Measurements from ENCODE around the gene RPS28.

The RPS28 gene

DNA sequence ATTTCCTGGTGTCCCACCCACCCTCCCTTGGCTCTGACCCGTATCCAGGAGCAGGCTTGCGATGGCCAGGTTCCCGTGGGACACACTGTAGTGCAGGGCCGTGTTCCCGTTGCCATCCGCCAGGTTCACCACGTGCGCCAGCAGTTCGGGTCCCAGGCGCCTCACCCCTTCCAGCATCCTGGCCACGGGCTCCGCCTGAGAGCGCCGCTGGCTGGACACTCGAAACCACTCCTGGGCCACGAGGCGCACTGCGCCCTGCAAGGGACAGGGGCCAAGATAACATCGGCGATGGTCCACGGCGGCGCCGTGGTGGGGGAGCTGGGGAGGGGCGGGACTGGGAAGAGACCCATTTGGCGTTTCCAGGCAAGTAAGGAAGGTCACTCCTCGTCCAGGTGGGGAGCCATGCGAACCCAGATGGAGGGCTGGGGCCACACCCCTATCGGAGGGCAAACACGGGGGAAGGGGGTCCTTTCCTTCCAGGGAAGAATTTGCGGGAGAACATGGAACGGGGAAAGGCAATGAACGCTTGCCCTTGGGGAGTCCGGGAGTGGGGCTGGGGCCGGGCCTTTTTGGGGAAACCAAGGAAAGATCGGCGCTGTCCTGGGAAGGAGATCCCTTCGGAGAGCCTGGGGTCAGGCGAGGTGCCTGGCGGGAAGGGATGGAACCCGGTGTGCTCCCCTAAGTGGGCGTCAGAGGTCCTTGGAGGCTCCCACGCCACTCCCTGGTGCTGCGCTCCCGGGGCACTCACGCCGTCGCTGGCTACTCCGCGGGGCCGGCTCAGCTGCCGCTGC is 11.9 kb downstream of the RPS28 start:
- no peak overlapping the region for H3K4me3 ChIP-seq (ENCODE audit: low read depth, low read length)
- no peak for DNase-seq (ENCODE audit: low read depth)
- no peak for TF ChIP-seq CTCF (IDR thresholded peaks at IDR 0.05; ENCODE audit: low read depth, low read length, missing control alignments)

DNA sequence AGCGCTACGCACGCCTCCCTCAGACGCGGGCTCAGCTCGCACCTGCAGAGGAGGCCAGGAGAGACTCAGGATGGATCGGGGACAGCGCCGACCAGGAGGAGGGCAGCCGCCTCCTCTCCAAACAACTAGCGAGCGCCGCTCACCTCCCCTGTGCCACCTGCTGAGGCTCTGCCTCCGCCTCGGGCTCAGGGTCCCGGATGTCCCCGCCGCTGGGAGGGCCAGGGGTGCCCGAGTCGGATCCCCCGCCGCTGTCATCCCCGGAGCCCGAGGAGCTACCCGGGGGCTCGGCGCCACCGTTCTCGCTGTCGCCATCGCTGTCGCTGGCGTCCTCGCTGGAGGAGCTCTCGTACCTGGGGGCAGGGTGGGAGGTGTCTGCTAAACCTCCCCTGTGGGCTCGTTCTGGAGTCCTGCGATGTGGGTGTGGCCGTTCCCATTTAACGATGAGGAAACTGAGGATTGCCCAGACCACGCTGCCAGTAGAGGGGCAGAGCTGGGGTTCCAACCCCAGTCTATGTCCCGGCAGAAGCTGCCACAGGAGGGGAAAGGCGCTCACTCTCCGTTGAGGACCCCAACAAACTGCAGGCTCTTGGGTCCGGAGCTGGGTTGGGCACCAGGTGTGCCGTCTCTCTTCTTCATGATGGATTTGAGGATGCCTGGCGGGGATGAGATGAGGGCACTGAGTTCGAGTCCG is 12.6 kb downstream of the RPS28 start:
- DNase-seq (ENCODE audit: low read depth), result no peak
- TF ChIP-seq CTCF (IDR thresholded peaks at IDR 0.05; ENCODE audit: low read depth, low read length, missing control alignments), result no peak

DNA sequence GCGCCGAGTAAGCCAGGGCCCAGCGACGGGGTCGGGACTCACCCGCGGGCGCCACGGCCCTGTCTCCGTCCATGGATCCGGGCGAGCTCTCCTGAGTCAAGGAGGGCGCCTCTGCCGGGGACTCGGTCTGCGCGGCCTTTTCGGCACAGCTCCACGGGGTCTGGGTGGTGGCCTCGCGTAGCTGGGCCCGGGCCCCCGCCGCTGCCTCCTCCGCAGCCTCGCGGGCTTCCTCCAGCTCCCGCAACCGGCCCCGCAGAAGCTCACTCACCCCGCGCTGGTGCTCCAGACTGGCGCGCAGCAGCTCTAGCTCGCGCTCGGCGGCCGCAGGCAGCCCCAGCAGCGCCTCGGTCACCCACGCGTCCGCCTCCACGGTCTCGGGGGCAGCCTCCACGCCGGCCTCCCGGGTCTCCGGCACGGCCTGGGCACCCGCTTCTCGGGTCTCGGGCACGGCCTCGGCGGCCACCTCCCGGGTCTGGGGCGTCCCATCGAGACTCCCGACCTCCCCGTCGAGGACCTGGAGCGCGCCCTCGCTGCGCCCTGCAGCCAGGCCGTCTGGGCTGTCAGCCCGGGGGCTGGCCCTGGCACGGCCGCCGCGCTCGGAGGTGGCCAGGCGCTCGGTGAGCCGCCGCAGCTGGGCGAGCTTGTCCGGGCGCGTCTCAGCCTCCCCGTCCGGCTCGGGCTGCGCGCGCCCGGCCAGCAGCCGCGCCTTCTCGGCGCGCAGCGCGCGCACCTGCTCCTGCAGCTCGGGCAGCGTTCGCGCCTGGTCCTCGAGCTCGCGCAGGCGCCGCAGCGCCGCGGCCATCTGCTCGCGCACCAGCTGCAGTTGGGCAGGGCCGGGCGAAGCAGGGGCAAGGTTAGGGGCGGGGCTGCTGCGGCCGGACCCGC is 13.4 kb downstream of the RPS28 start:
- peak overlapping the region; percentile 36; the same call in 1 of the 2 replicates for H3K4me3 ChIP-seq (ENCODE audit: low read depth, low read length)
- DNase-seq (ENCODE audit: low read depth), result no peak
- TF ChIP-seq CTCF (IDR thresholded peaks at IDR 0.05; ENCODE audit: low read depth, low read length, missing control alignments), result no peak

More for the DNA sequence above, 12.6 kb downstream of the RPS28 start:
- H3K4me3 ChIP-seq (ENCODE audit: low read depth, low read length), result no peak overlapping the region

DNA sequence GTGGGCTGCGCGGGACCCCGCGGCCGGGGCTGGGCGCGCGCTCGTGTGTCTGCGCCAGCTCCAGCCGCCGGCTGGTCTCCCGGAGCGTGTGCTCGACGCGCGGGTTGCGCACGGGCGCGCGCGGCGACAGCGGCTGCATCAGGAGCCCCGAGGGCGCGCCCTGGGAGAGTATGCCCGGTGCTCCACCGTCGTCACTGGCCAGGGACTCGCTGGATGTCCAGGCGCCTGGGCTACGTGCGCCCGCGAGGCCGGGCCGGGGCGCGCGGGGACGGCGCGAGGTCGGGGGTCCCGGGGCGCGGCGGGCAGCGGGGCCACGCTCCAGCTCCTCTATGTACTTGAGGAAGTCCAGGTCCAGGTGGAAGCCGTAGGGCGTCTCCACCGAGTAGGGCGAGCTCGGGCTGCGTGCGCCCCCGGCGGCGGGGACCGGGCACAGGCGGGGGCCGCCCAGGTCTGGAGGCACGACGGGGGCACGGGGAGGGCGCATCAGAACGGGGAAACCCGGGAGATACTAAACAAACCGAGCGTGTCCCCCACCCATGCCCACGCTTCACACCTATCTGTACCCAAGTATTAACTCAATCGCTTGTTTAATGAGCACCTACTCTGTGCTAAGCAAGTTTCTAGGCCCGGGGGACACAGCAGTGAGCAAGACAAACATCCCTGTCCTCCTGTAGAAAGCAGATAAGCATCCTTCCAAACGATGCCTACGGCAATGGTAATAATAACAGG is 14.2 kb downstream of the RPS28 start:
- H3K4me3 ChIP-seq (ENCODE audit: low read depth, low read length), result peak overlapping the region; percentile 36; the same call in 1 of the 2 replicates
- no peak for DNase-seq (ENCODE audit: low read depth)
- TF ChIP-seq CTCF (IDR thresholded peaks at IDR 0.05; ENCODE audit: low read depth, low read length, missing control alignments), result peak; percentile 39

DNA sequence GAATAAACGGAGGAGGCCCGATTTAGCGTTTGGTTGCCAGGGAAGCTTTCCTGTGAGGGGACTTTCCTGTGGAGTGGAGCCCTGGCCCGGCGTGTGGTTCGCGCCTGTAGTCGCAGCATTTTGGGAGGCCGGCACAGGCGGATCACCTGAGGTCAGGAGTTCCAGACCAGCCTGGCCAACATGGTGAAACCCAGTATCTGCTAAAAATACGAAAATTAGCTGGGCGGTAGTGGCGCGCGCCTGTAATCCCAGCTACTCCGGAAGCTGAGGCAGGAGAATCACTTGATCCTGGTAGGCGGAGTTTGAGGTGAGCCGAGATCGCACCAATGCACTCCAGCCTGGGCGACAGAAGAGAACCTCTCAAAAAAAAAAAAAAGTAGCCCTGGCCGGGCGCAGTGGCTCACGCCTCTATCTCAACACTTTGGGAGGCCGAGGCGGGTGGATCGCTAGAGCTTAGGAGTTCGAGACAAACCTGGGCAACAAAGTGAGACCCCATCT is 14.8 kb downstream of the RPS28 start:
- DNase-seq (ENCODE audit: low read depth), result no peak
- no peak for TF ChIP-seq CTCF (IDR thresholded peaks at IDR 0.05; ENCODE audit: low read depth, low read length, missing control alignments)
- H3K4me3 ChIP-seq (ENCODE audit: low read depth, low read length), result no peak overlapping the region

- H3K4me3 ChIP-seq (ENCODE audit: low read depth, low read length), result no peak overlapping the region
- no peak for TF ChIP-seq CTCF (IDR thresholded peaks at IDR 0.05; ENCODE audit: low read depth, low read length, missing control alignments)
Measured at GRCh38 chr19:8336660-8337059, 15.4 kb downstream of the RPS28 start.

More at GRCh38 chr19:8336660-8337059, 15.4 kb downstream of the RPS28 start:
- no peak for DNase-seq (ENCODE audit: low read depth)

Data from GM12864 (cell line).